IMR-90 (cell line): ENCODE results near the gene FADS6. TPM values are rescaled to one million over a fixed set of nuclear protein-coding genes. Genes with fewer than 3 reads are reported as not detected.

Experiments used
- ATAC-seq: fragments of 200-7000 bp; cut with Tn5 transposase; 2 replicates; pipeline ENCODE4 v1.9.1; 2020; ENCODE audit warnings: low read depth, mild to moderate bottlenecking, moderate library complexity
- BruUV-seq: library from RNA; stranded (reverse); fragments of 400-500 nt; replicated peaks from 2 replicates; lab custom pipeline; 2021; lab: Mats Ljungman, UMichigan
- CTCF ChIA-PET: fragments of 300-600 bp; formaldehyde crosslinking; extraction: SDS; loops from one replicate; lab custom pipeline; 2021; ENCODE audit warnings: antibody characterized with exemption; lab: Yijun Ruan, JAX
- POLR2A ChIA-PET: fragments of 300-600 bp; sonication (Branson Sonifier 250); formaldehyde crosslinking; loops from one replicate; lab custom pipeline; 2022; ENCODE audit warnings: antibody characterized with exemption; ENCODE audit not compliant: unreplicated experiment; lab: Charles Lee
- DNase-seq: peaks from one replicate; pipeline ENCODE4 v3.0.0; 2013
- H2AFZ ChIP-seq: replicated peaks from 2 replicates; pipeline ENCODE3; 2013; ENCODE audit warnings: low read length, mild to moderate bottlenecking; ENCODE audit not compliant: poor library complexity
- H2AK5ac ChIP-seq: 2 replicates; pipeline ENCODE4 v1.6.1; 2013; ENCODE audit warnings: low read depth, low read length, inconsistent platforms
- H2AK9ac ChIP-seq: replicated peaks from 2 replicates; pipeline ENCODE3; 2013; ENCODE audit warnings: mild to moderate bottlenecking, low read depth, low read length, moderate library complexity; ENCODE audit not compliant: poor library complexity
- H2BK120ac ChIP-seq: 2 replicates; pipeline ENCODE4 v1.6.1; 2013; ENCODE audit warnings: low read depth, low read length, inconsistent platforms
- H2BK15ac ChIP-seq: 3 replicates; pipeline ENCODE4 v1.6.1; 2013; ENCODE audit warnings: low read depth, low read length, inconsistent platforms
- H2BK20ac ChIP-seq: 2 replicates; pipeline ENCODE4 v1.6.1; 2013; ENCODE audit warnings: low read depth, mild to moderate bottlenecking, inconsistent platforms, low read length, moderate library complexity
- H2BK5ac ChIP-seq: 2 replicates; pipeline ENCODE4 v1.6.1; 2013; ENCODE audit warnings: mild to moderate bottlenecking, low read depth, low read length, inconsistent platforms; ENCODE audit not compliant: poor library complexity, severe bottlenecking
- H3K14ac ChIP-seq: replicated peaks from 2 replicates; pipeline ENCODE4 v1.6.1; 2013; ENCODE audit warnings: low read depth, low read length, inconsistent platforms
- H3K18ac ChIP-seq: 2 replicates; pipeline ENCODE4 v1.6.1; 2013; ENCODE audit warnings: low read depth, low read length, control low read depth
- H3K23ac ChIP-seq: 2 replicates; pipeline ENCODE4 v1.6.1; 2013; ENCODE audit warnings: low read depth, low read length, inconsistent platforms
- H3K27ac ChIP-seq: 2 replicates; pipeline ENCODE4 v1.5.1; 2013; ENCODE audit warnings: mild to moderate bottlenecking, control low read depth, low read length; ENCODE audit not compliant: insufficient read depth
- H3K27me3 ChIP-seq: 2 replicates; pipeline ENCODE4 v1.6.1; 2013; ENCODE audit warnings: low read length; ENCODE audit not compliant: control insufficient read depth, insufficient read depth
- H3K36me3 ChIP-seq: 2 replicates; pipeline ENCODE4 v1.6.1; 2013; ENCODE audit warnings: low read length, mixed read lengths; ENCODE audit not compliant: control insufficient read depth, insufficient read depth
- H3K4ac ChIP-seq: 2 replicates; pipeline ENCODE4 v1.6.1; 2013; ENCODE audit warnings: low read depth, low read length, inconsistent platforms
- H3K4me1 ChIP-seq: 2 replicates; pipeline ENCODE4 v1.6.1; 2013; ENCODE audit warnings: low read length, mixed read lengths; ENCODE audit not compliant: control insufficient read depth, insufficient read depth
- H3K4me2 ChIP-seq: 2 replicates; pipeline ENCODE4 v1.6.1; 2013; ENCODE audit warnings: low read depth, mild to moderate bottlenecking, control low read depth, low read length, moderate library complexity
- H3K4me3 ChIP-seq: 2 replicates; pipeline ENCODE4 v1.5.1; 2013; ENCODE audit warnings: low read depth, mild to moderate bottlenecking, control low read depth, low read length, moderate library complexity; ENCODE audit not compliant: insufficient read depth
- H3K56ac ChIP-seq: 2 replicates; pipeline ENCODE4 v1.6.1; 2013; ENCODE audit warnings: low read length, inconsistent platforms; ENCODE audit not compliant: insufficient read depth; ENCODE audit errors: extremely low read depth
- H3K79me1 ChIP-seq, 2 experiments: 2 replicates each; pipeline ENCODE4 v1.6.1; 2013; ENCODE audit warnings: low read length in 2 of 2, inconsistent platforms in 1 of 2, low read depth in 1 of 2
- H3K9ac ChIP-seq: 2 replicates; pipeline ENCODE4 v1.6.1; 2013; ENCODE audit warnings: low read depth, low read length, control low read depth
- H3K9me1 ChIP-seq: 2 replicates; pipeline ENCODE4 v1.6.1; 2013; ENCODE audit warnings: low read length, inconsistent platforms; ENCODE audit not compliant: insufficient read depth
- H3K9me3 ChIP-seq: 2 replicates; pipeline ENCODE4 v1.6.1; 2013; ENCODE audit warnings: low read length; ENCODE audit not compliant: control insufficient read depth, insufficient read depth
- H4K20me1 ChIP-seq: 2 replicates; pipeline ENCODE4 v1.6.1; 2013; ENCODE audit warnings: low read length, inconsistent platforms; ENCODE audit not compliant: insufficient read depth
- H4K5ac ChIP-seq: 2 replicates; pipeline ENCODE4 v1.6.1; 2013; ENCODE audit warnings: mild to moderate bottlenecking, low read depth, low read length, control low read depth
- H4K8ac ChIP-seq, 2 experiments: 2 replicates each; pipeline ENCODE4 v1.6.1; 2013; ENCODE audit warnings: low read depth in 2 of 2, low read length in 2 of 2, control low read depth in 1 of 2, inconsistent platforms in 1 of 2
- H4K91ac ChIP-seq: 2 replicates; pipeline ENCODE4 v1.6.1; 2013; ENCODE audit warnings: low read depth, low read length, inconsistent platforms; ENCODE audit not compliant: insufficient read depth
- MAZ ChIP-seq: IDR thresholded peaks from 2 replicates; pipeline ENCODE4 v1.6.1; 2012; ENCODE audit warnings: low read depth, mild to moderate bottlenecking, low read length, improper control_type of control experiment, moderate library complexity, borderline replicate concordance
- WGBS, 2 experiments: methylation state at CpG; one replicate each; pipeline versions ENCODE4 v1.1.5 to v1.1.7; 2013; ENCODE audit warnings: missing lambda C conversion rate in 2 of 2; ENCODE audit not compliant: insufficient read length in 1 of 2; ENCODE audit errors: extremely low coverage in 2 of 2; 5-methylcytosine and 5-hydroxymethylcytosine counted together
- dilution Hi-C: fragments of 300-500 bp; cut with HindIII; formaldehyde crosslinking; loops from one replicate; pipeline ENCODE4 v1.14.3; 2018; ENCODE audit warnings: low sequenced_read_pairs; ENCODE audit not compliant: unreplicated experiment
- in situ Hi-C: fragments of 300-500 bp; cut with MboI; formaldehyde crosslinking; loops from 3 replicates; pipeline ENCODE4 v1.14.3; 2019; ENCODE audit warnings: low sequenced_read_pairs, inconsistent platforms, mixed read lengths
- intact Hi-C: fragments of 100-400 bp; cut with micrococcal nuclease; formaldehyde crosslinking; loops from 2 replicates; pipeline ENCODE4 v1.10.0; 2022
- polyA plus RNA-seq, 3 experiments: library from polyadenylated mRNA; depleted of rRNA; stranded (reverse); fragments of >200 nt; gene quantifications; 2 replicates each; pipeline ENCODE4 v1.2.3, GENCODE V29; 2012; ENCODE audit warnings: low replicate concordance in 1 of 3
- total RNA-seq: library from RNA; depleted of rRNA; stranded (reverse); fragments of >200 nt; gene quantifications from 2 replicates; pipeline ENCODE4 v1.2.3, GENCODE V29; 2012

The FADS6 gene
- total and polyA plus RNA-seq, 2 of the 4 experiments (the other 2 are of a cell fraction): not detected

- in situ Hi-C loops (no loop called here), dilution Hi-C loops (no loop called here), intact Hi-C loops (no loop called here)
- no peak overlapping the region for H2BK20ac ChIP-seq
- ChIA-PET POLR2A (no interaction called here), CTCF (interaction anchor here (0.5 to 1.1 kb wide), 2 partner anchors 12 to 91 kb away, joined by 4 read pairs; no protein-coding TSS in a partner anchor)
- H2BK5ac ChIP-seq: no peak overlapping the region
- no peak overlapping the region for H3K14ac ChIP-seq
- H3K36me3 ChIP-seq: no peaks in the 10 kb centered on the region
- H3K9ac ChIP-seq: no peak overlapping the region
- TF ChIP-seq MAZ: no peak
- no peak overlapping the region for H3K4me3 ChIP-seq
- no peak overlapping the region for H2BK15ac ChIP-seq
- H3K23ac ChIP-seq: no peak overlapping the region
- H3K56ac ChIP-seq: no peak overlapping the region
- no peaks in the 10 kb centered on the region for H3K4me1 ChIP-seq
- H3K4me2 ChIP-seq: no peak overlapping the region
- H4K20me1 ChIP-seq: no peaks in the 10 kb centered on the region
- no TSS peak for BruUV-seq
- H3K4ac ChIP-seq: no peak overlapping the region
- H4K5ac ChIP-seq: no peak overlapping the region
- H3K27me3 ChIP-seq: peaks cover 81% of the 10 kb centered on the region
- no peak overlapping the region for H3K18ac ChIP-seq
- no peak overlapping the region for H4K8ac ChIP-seq
- H2AK9ac ChIP-seq: no peak overlapping the region
- H4K91ac ChIP-seq: no peak overlapping the region
- H3K27ac ChIP-seq: no peak overlapping the region
- no peaks in the 10 kb centered on the region for H3K9me3 ChIP-seq
- H2BK120ac ChIP-seq: no peak overlapping the region
- WGBS, 2 experiments: no CpG with 5 or more reads among the region's 6 CpGs
- no peak for ATAC-seq
- H2AFZ ChIP-seq: no peak overlapping the region
- H3K9me1 ChIP-seq: no peaks in the 10 kb centered on the region
- no peaks in the 10 kb centered on the region for H3K79me1 ChIP-seq
- DNase-seq: no peak
- no peak overlapping the region for H2AK5ac ChIP-seq
Observed at GRCh38 chr17:74922172-74922571, 28.7 kb upstream of the FADS6 start.
